ENCODE data around the gene TNFRSF18.

GRCh38 chr1:1168451-1169411 is 37.7 kb downstream of the TNFRSF18 start:
- TF ChIP-seq CTCF (IDR thresholded peaks at IDR 0.05), result no peak
- no peak for TF ChIP-seq KDM1A (IDR thresholded peaks at IDR 0.05; ENCODE audit: low read depth)
- no peak for TF ChIP-seq MAZ (IDR thresholded peaks at IDR 0.05; ENCODE audit: borderline replicate concordance, low read depth, low read length)
- TF ChIP-seq RCOR1 (IDR thresholded peaks at IDR 0.05; ENCODE audit: low read depth, low read length), result no peak
- no peak for TF ChIP-seq REST (IDR thresholded peaks at IDR 0.05)
- no peak for TF ChIP-seq JUNB (IDR thresholded peaks at IDR 0.05)
- TF ChIP-seq SMC3 (IDR thresholded peaks at IDR 0.05), result no peak
- no peak for TF ChIP-seq GATA3 (IDR thresholded peaks at IDR 0.05; ENCODE audit: borderline replicate concordance)
- TF ChIP-seq HOXA7 (CRISPR knock-in tag; IDR thresholded peaks at IDR 0.05), result no peak
- no peak for TF ChIP-seq EP300 (IDR thresholded peaks at IDR 0.05)
- TF ChIP-seq, protein P1, sequence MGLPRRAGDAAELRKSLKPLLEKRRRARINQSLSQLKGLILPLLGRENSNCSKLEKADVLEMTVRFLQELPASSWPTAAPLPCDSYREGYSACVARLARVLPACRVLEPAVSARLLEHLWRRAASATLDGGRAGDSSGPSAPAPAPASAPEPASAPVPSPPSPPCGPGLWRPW (IDR thresholded peaks at IDR 0.05), result no peak
- TF ChIP-seq EHMT2 (IDR thresholded peaks at IDR 0.05; ENCODE audit: low read depth), result no peak
- TF ChIP-seq RAD21 (conservative IDR thresholded peaks at IDR 0.05 in 1 of 2, IDR thresholded peaks at IDR 0.05 in 1 of 2), result no peak
- TF ChIP-seq SREBF2 (IDR thresholded peaks at IDR 0.05), result no peak
